Measurements from ENCODE around the gene CATSPERB. TPM values are rescaled to one million over a fixed set of nuclear protein-coding genes. Genes with fewer than 3 reads are reported as not detected.

The CATSPERB gene
- total RNA-seq, 2 experiments from 2014 or later, result 0.92 to 1.5 TPM

- H3K27ac Mint-ChIP-seq, result no peak overlapping the region
- no peaks in the 10 kb centered on the region for H3K36me3 Mint-ChIP-seq (ENCODE audit: low read depth)
- no peaks in the 10 kb centered on the region for H3K9me3 Mint-ChIP-seq (ENCODE audit: insufficient read depth)
- CTCF ChIA-PET, result interaction anchor here (1.0 to 1.7 kb wide), 4 partner anchors 244 to 342 kb away, joined by 4 to 6 read pairs (median 4); no protein-coding TSS in a partner anchor
- DNase-seq (no peak), ATAC-seq (no peak)
- H3K27me3 Mint-ChIP-seq (ENCODE audit: low read depth), result peaks cover 2% of the 10 kb centered on the region
- peaks cover 13% of the 10 kb centered on the region for H3K4me1 Mint-ChIP-seq (ENCODE audit: low read depth)
- no peak overlapping the region for H3K4me3 Mint-ChIP-seq
- POLR2A ChIA-PET, result no interaction called here
Observed at GRCh38 chr14:91654836-91655235, 77.0 kb downstream of the CATSPERB start.

DNA sequence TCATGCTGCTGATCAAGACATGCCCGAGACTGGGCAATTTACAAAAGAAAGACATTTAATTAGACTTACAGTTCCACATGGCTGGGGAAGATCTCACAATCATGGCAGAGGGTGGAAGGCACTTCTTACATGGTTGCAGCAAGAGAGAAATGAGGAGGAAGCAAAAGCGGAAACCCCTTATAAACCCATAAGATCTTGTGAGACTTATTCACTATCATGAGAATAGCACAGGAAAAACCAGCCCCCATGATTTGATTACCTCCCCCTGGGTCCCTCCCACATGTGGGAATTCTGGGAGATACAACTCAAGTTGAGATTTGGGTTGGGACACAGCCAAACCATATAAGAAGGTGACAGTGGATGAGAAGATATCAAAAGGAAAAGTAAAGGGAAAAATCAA lies 78.4 kb downstream of the CATSPERB start:
- ChIA-PET POLR2A (no interaction called here), CTCF (no interaction called here)
- no peaks in the 10 kb centered on the region for H3K9me3 Mint-ChIP-seq (ENCODE audit: insufficient read depth)
- H3K4me3 Mint-ChIP-seq, result no peak overlapping the region
- peaks cover 13% of the 10 kb centered on the region for H3K4me1 Mint-ChIP-seq (ENCODE audit: low read depth)
- H3K27me3 Mint-ChIP-seq (ENCODE audit: low read depth), result peaks cover 2% of the 10 kb centered on the region
- no peak for ATAC-seq
- no peak overlapping the region for H3K27ac Mint-ChIP-seq
- no peak for DNase-seq
- no peaks in the 10 kb centered on the region for H3K36me3 Mint-ChIP-seq (ENCODE audit: low read depth)

DNA sequence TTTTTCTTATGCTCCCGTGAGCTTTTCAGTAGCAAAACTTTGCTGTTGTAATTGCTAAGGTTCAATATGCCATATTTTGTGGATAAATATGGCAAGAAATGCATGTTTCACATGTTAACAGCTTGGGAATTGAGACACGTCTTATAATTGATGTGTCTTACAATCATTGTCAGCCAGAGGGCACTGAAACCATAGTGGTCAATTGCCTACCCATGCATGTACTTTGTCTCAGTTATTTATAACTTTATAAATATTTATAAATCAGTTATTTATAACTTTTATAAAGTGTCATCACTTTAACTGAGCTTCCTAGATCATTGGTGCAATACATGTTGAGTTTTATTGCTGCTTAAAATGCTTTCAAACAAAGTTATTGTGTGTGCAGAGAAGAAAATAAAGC lies 82.0 kb downstream of the CATSPERB start:
- H3K9me3 Mint-ChIP-seq (ENCODE audit: insufficient read depth), result no peaks in the 10 kb centered on the region
- no peak overlapping the region for H3K27ac Mint-ChIP-seq
- no peak overlapping the region for H3K4me3 Mint-ChIP-seq
- peaks cover 13% of the 10 kb centered on the region for H3K4me1 Mint-ChIP-seq (ENCODE audit: low read depth)
- ATAC-seq (no peak), DNase-seq (peak; percentile 55)
- ChIA-PET CTCF (interaction anchor here (0.6 to 2.4 kb wide), 19 partner anchors 9 to 457 kb away, joined by 3 to 35 read pairs (median 4); partner anchors contain the start of gene ATXN3), POLR2A (no interaction called here)
- H3K27me3 Mint-ChIP-seq (ENCODE audit: low read depth), result peaks cover 2% of the 10 kb centered on the region
- H3K36me3 Mint-ChIP-seq (ENCODE audit: low read depth), result no peaks in the 10 kb centered on the region

- DNase-seq, result no peak
- ATAC-seq, result no peak
- H3K27me3 Mint-ChIP-seq (ENCODE audit: low read depth), result peaks cover 2% of the 10 kb centered on the region
- ChIA-PET POLR2A (no interaction called here), CTCF (interaction anchor here (0.7 to 3.4 kb wide), 5 partner anchors 123 to 349 kb away, joined by 3 to 35 read pairs (median 5); no protein-coding TSS in a partner anchor)
- peaks cover 10% of the 10 kb centered on the region for H3K4me1 Mint-ChIP-seq (ENCODE audit: low read depth)
- H3K36me3 Mint-ChIP-seq (ENCODE audit: low read depth), result no peaks in the 10 kb centered on the region
- no peak overlapping the region for H3K27ac Mint-ChIP-seq
- no peaks in the 10 kb centered on the region for H3K9me3 Mint-ChIP-seq (ENCODE audit: insufficient read depth)
- no peak overlapping the region for H3K4me3 Mint-ChIP-seq
Observed at GRCh38 chr14:91647856-91648255, 84.0 kb downstream of the CATSPERB start.

GRCh38 chr14:91636604-91637003 lies 95.3 kb downstream of the CATSPERB start:
- Mint-ChIP-seq H3K27ac (no peak overlapping the region), H3K4me3 (no peak overlapping the region), H3K9me3 (ENCODE audit: insufficient read depth) (no peaks in the 10 kb centered on the region), H3K36me3 (ENCODE audit: low read depth) (no peaks in the 10 kb centered on the region), H3K27me3 (ENCODE audit: low read depth) (peaks cover 1% of the 10 kb centered on the region), H3K4me1 (ENCODE audit: low read depth) (no peaks in the 10 kb centered on the region)
- DNase-seq, result no peak
- CTCF ChIA-PET, result no interaction called here
- no peak for ATAC-seq
- POLR2A ChIA-PET, result no interaction called here

- ChIA-PET POLR2A (no interaction called here), CTCF (no interaction called here)
- Mint-ChIP-seq H3K9me3 (ENCODE audit: insufficient read depth) (no peaks in the 10 kb centered on the region), H3K36me3 (ENCODE audit: low read depth) (no peaks in the 10 kb centered on the region), H3K27ac (no peak overlapping the region), H3K27me3 (ENCODE audit: low read depth) (peaks cover 13% of the 10 kb centered on the region), H3K4me3 (no peak overlapping the region), H3K4me1 (ENCODE audit: low read depth) (no peaks in the 10 kb centered on the region)
- DNase-seq, result no peak
- no peak for ATAC-seq
Observed at GRCh38 chr14:91624757-91625156, 107.1 kb downstream of the CATSPERB start.

GRCh38 chr14:91614187-91614586 lies 117.7 kb downstream of the CATSPERB start:
- H3K27me3 Mint-ChIP-seq (ENCODE audit: low read depth), result no peaks in the 10 kb centered on the region
- H3K36me3 Mint-ChIP-seq (ENCODE audit: low read depth), result no peaks in the 10 kb centered on the region
- ChIA-PET CTCF (no interaction called here), POLR2A (no interaction called here)
- no peaks in the 10 kb centered on the region for H3K9me3 Mint-ChIP-seq (ENCODE audit: insufficient read depth)
- H3K27ac Mint-ChIP-seq, result no peak overlapping the region
- H3K4me1 Mint-ChIP-seq (ENCODE audit: low read depth), result peaks cover 2% of the 10 kb centered on the region
- no peak for DNase-seq
- no peak overlapping the region for H3K4me3 Mint-ChIP-seq
- ATAC-seq, result no peak

DNA sequence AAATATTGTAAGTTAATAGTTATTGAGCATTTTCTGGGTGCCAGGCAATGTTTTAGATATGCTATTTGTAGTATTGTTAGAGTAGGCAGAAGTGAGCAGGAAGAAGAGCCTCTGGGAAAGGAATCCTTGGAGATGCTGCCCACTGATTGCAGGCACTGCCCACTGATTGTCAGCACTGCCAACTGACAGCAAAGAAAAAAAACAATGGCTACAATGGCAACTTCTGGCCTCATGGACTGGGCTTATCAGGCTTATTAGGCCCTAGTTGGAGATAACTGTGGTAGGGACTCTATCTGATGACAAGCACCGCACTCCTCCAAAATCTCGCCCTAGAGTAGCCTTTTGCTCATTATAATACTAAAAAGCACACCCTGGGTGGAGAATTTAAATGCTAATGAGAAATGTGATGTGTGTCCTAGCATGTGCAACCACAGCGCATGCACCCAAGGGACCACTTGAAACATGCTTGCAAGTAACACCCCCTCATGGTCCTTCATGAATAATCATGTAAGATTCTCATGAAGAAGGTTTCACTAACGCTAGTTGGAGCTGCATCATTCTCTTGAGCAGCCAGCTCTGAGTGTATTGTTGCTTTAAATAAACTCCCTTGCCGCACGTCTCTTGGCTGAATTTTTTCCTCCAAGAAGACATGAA lies 118.3 kb downstream of the CATSPERB start:
- no peak overlapping the region for H3K27ac Mint-ChIP-seq
- ATAC-seq, result no peak
- H3K4me1 Mint-ChIP-seq (ENCODE audit: low read depth), result peaks cover 2% of the 10 kb centered on the region
- ChIA-PET POLR2A (no interaction called here), CTCF (no interaction called here)
- no peaks in the 10 kb centered on the region for H3K9me3 Mint-ChIP-seq (ENCODE audit: insufficient read depth)
- no peak overlapping the region for H3K4me3 Mint-ChIP-seq
- DNase-seq, result no peak
- no peaks in the 10 kb centered on the region for H3K27me3 Mint-ChIP-seq (ENCODE audit: low read depth)
- no peaks in the 10 kb centered on the region for H3K36me3 Mint-ChIP-seq (ENCODE audit: low read depth)

DNA sequence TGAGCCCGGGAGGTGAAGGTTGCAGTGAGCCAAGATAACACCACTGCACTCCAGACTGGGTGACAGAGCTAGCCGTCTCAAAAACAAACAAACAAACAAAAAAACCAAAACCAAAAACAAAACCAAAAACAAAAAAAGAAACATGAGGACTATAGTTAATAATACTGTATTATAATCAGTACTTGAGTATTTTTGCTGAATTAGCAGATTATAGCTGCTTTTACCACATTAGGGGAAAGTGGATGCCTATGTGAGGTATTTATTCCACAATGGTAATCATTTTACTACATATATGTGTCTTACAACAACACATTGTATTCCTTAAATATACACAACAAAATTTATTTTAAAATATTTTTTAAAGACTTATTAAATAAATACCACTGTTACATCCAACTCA lies 120.4 kb downstream of the CATSPERB start:
- no peak for ATAC-seq
- Mint-ChIP-seq H3K4me3 (no peak overlapping the region), H3K27ac (no peak overlapping the region), H3K9me3 (ENCODE audit: insufficient read depth) (no peaks in the 10 kb centered on the region), H3K4me1 (ENCODE audit: low read depth) (no peaks in the 10 kb centered on the region), H3K27me3 (ENCODE audit: low read depth) (no peaks in the 10 kb centered on the region), H3K36me3 (ENCODE audit: low read depth) (no peaks in the 10 kb centered on the region)
- DNase-seq, result no peak
- CTCF ChIA-PET, result no interaction called here
- POLR2A ChIA-PET, result no interaction called here

- DNase-seq (no peak), ATAC-seq (no peak)
- Mint-ChIP-seq H3K4me1 (ENCODE audit: low read depth) (no peaks in the 10 kb centered on the region), H3K36me3 (ENCODE audit: low read depth) (no peaks in the 10 kb centered on the region), H3K27me3 (ENCODE audit: low read depth) (no peaks in the 10 kb centered on the region), H3K4me3 (no peak overlapping the region), H3K9me3 (ENCODE audit: insufficient read depth) (no peaks in the 10 kb centered on the region), H3K27ac (no peak overlapping the region)
- ChIA-PET POLR2A (no interaction called here), CTCF (interaction anchor here (0.6 kb wide), 1 partner anchor 1075 kb away, joined by 4 read pairs; no protein-coding TSS in a partner anchor)
Observed at GRCh38 chr14:91609161-91609560, 122.7 kb downstream of the CATSPERB start.

DNA sequence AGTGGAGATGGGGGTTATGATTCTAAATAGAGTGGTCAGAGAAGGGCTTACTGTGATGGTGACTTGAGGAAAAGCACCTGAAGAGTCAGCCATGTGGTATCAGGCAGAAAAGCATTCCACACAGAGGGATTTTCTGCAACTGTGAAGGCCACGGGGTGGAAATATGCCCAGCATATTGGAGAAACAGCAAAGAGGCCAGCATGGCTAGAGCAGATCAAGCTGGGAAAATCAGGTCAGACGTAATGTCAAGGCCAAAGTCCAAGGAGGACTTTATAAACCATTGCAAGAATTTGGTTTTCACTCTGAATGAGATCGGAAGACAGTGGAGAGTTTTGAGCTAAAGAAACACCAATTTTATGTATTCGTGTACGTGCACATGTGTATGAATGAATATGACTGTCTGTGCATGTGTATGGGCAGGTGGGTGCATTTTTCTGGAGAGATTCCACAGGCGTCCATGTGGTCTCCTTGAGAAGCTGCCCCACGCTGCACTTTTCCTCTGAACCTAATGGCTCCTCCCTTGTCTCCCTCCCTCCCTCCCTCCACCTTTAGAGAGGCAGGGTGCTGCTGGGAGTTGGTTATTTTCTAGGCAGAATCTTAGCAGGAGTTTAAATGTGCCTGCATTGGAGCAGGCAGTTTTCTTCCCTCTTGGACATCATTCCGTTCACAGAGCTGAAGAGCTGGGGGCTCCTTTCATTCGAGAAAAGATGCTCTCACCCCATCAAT lies 124.4 kb downstream of the CATSPERB start:
- CTCF ChIA-PET, result no interaction called here

DNA sequence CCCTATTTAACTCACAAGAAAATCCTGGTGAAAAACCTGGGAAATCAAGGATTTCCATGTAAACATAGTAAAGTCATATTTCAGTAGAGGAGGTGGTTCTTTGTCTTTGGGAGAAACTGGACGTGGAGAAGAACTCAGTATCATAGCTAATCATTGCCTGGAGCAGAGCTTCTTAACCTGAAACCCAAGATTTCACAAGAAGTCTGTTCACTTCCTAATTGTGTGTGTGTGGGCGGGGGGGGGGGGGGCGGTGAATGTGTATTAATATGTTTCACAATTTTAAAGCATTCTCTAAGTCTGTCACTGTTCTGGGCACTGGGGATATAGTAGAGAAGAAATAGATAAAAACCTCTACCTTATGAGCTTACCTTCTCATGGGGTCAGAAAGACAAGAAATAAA lies 125.0 kb downstream of the CATSPERB start:
- Mint-ChIP-seq H3K36me3 (ENCODE audit: low read depth) (no peaks in the 10 kb centered on the region), H3K9me3 (ENCODE audit: insufficient read depth) (no peaks in the 10 kb centered on the region), H3K4me1 (ENCODE audit: low read depth) (no peaks in the 10 kb centered on the region), H3K4me3 (no peak overlapping the region), H3K27ac (no peak overlapping the region), H3K27me3 (ENCODE audit: low read depth) (peaks cover 4% of the 10 kb centered on the region)
- ChIA-PET CTCF (interaction anchor here (0.9 kb wide), 1 partner anchor 125 kb away, joined by 3 read pairs; no protein-coding TSS in a partner anchor), POLR2A (no interaction called here)
- ATAC-seq (no peak), DNase-seq (no peak)

More for the DNA sequence above, 124.4 kb downstream of the CATSPERB start:
- ATAC-seq (no peak), DNase-seq (no peak)
- H3K27me3 Mint-ChIP-seq (ENCODE audit: low read depth), result peaks cover 4% of the 10 kb centered on the region
- H3K9me3 Mint-ChIP-seq (ENCODE audit: insufficient read depth), result no peaks in the 10 kb centered on the region
- H3K36me3 Mint-ChIP-seq (ENCODE audit: low read depth), result no peaks in the 10 kb centered on the region
- H3K4me3 Mint-ChIP-seq, result no peak overlapping the region
- POLR2A ChIA-PET, result interaction anchor here (0.5 kb wide), 1 partner anchor 433 kb away, joined by 4 read pairs; no protein-coding TSS in a partner anchor
- H3K27ac Mint-ChIP-seq, result no peak overlapping the region
- no peaks in the 10 kb centered on the region for H3K4me1 Mint-ChIP-seq (ENCODE audit: low read depth)

All from activated CD8-positive, alpha-beta T cell treated with anti-CD3 and anti-CD28 coated beads, Interleukin-2, amount 10 ng/mL, durations not matched to agents 7 days and 5 days (primary cell).